GM10266 (cell line): ENCODE results near the gene OCEL1.

Experiments
- DNase-seq: peaks from one replicate; pipeline ENCODE4 v3.0.0; 2012; ENCODE audit errors: extremely low spot score
- CTCF ChIP-seq: IDR thresholded peaks from 2 replicates; pipeline ENCODE4 v1.5.1; 2012; ENCODE audit warnings: mild to moderate bottlenecking, low read depth; ENCODE audit not compliant: control insufficient read depth, insufficient read depth; ENCODE audit errors: missing control alignments

Gene OCEL1

GRCh38 chr19:17202249-17202648 is 23.8 kb upstream of the OCEL1 start:
- DNase-seq = no peak

GRCh38 chr19:17202713-17203112 is 23.3 kb upstream of the OCEL1 start:
- no peak for TF ChIP-seq CTCF
- no peak for DNase-seq

More at GRCh38 chr19:17202249-17202648, 23.8 kb upstream of the OCEL1 start:
- TF ChIP-seq CTCF = no peak

- no peak for DNase-seq
- TF ChIP-seq CTCF = peak; percentile 73
Measured at GRCh38 chr19:17205237-17206140, 20.5 kb upstream of the OCEL1 start.

- no peak for DNase-seq
- TF ChIP-seq CTCF = no peak
Measured at GRCh38 chr19:17206736-17207581, 19.1 kb upstream of the OCEL1 start.

- peak; percentile 88 for DNase-seq
- TF ChIP-seq CTCF = no peak
Measured at GRCh38 chr19:17209126-17210036, 16.6 kb upstream of the OCEL1 start.

GRCh38 chr19:17210296-17210695 is 15.7 kb upstream of the OCEL1 start:
- DNase-seq = no peak

More at GRCh38 chr19:17210296-17210695, 15.7 kb upstream of the OCEL1 start:
- TF ChIP-seq CTCF = no peak
